A549 (cell line): ENCODE data around the gene TNFSF11.

Experiments
- CTCF ChIP-seq: fragments of >200 bp; sonication (Bioruptor Twin); formaldehyde crosslinking; IDR thresholded peaks from 3 replicates; pipeline ENCODE4 v1.5.1; 2016
- MYC ChIP-seq: IDR thresholded peaks from 2 replicates; pipeline ENCODE4 v1.6.1; 2012; ENCODE audit warnings: mild to moderate bottlenecking, inconsistent platforms, low read length, improper control_type of control experiment, borderline replicate concordance
- PHF8 ChIP-seq: fragments of 200-600 bp; sonication (generic); IDR thresholded peaks from 2 replicates; pipeline ENCODE4 v1.6.1; 2016; ENCODE audit warnings: low read depth, mild to moderate bottlenecking, antibody characterized with exemption, moderate library complexity, borderline replicate concordance
- POLR2A ChIP-seq: IDR thresholded peaks from 2 replicates; pipeline ENCODE4 v1.6.1; 2012; ENCODE audit warnings: mild to moderate bottlenecking, low read length
- POLR2AphosphoS2 ChIP-seq: conservative IDR thresholded peaks from 2 replicates; pipeline ENCODE4 v1.6.1; 2012; ENCODE audit warnings: low read length, improper control_type of control experiment, inconsistent platforms

DNA sequence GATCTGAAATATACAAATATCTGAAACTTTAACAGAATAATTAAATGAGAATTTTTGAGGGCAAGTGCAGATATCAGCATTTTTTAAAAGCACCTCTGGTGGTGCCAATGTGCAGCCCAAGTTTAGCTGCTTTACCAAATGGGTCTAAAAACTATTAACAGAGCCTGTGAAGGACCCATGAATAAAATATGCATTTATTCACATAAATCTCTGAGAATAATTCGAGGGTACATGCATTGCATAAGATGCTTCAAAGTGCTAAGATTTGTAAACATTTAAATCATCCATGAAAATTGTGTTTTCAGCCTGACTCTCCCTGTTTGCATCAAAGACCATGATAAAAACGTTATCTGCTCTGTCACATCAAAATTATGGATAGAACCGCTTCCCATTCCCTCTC lies 47.1 kb upstream of the TNFSF11 start:
- TF ChIP-seq POLR2A (no peak), PHF8 (no peak), POLR2AphosphoS2 (no peak), CTCF (no peak), MYC (no peak)
